Breast epithelium (tissue), 4 donors: Measurements from ENCODE around the gene PEF1. TPM values are rescaled to one million over a fixed set of nuclear protein-coding genes. Genes with fewer than 3 reads are reported as not detected.

Experiments
- DNase-seq, 2 donors: peaks; one replicate each; pipeline ENCODE4 v3.0.0-alpha.2; 2019; ENCODE audit warnings: low spot score in 2 of 2
- H3K27ac ChIP-seq, 2 donors: fragments of 200-600 bp; sonication (generic) in 1 of 2; one replicate each; pipeline ENCODE4 v1.5.1; 2016 to 2019; ENCODE audit warnings: mild to moderate bottlenecking in 1 of 2
- H3K27me3 ChIP-seq, 2 donors: fragments of 200-600 bp; sonication (generic) in 1 of 2; one replicate each; pipeline versions ENCODE4 v1.5.1 to v1.6.0; 2017 to 2019; ENCODE audit warnings: control low read depth in 1 of 2, mild to moderate bottlenecking in 1 of 2
- H3K36me3 ChIP-seq: fragments of 200-600 bp; one replicate; pipeline ENCODE4 v1.5.1; 2019
- H3K4me1 ChIP-seq, 2 donors: fragments of 200-600 bp; sonication (generic); one replicate each; pipeline ENCODE4 v1.5.1; 2016 to 2019; ENCODE audit warnings: control low read depth in 1 of 2
- H3K4me3 ChIP-seq, 3 donors: fragments of 200-600 bp; sonication (generic); 1 replicate in 2 of 3; 2 replicates in 1 of 3; pipeline ENCODE4 v1.5.1; 2016 to 2019; ENCODE audit warnings: mild to moderate bottlenecking in 3 of 3, moderate library complexity in 2 of 3
- H3K9me3 ChIP-seq, 2 donors: fragments of 200-600 bp; sonication (generic) in 1 of 2; one replicate each; pipeline ENCODE4 v1.5.1; 2016 to 2019; ENCODE audit warnings: control low read depth in 1 of 2
- POLR2A ChIP-seq: fragments of 450-650 bp; IDR thresholded peaks from one replicate; pipeline ENCODE4 v1.6.1; 2016; ENCODE audit warnings: antibody characterized with exemption, mild to moderate bottlenecking, moderate library complexity
- POLR2AphosphoS5 ChIP-seq, 3 donors: sonication (generic); formaldehyde crosslinking; IDR thresholded peaks; one replicate each; pipeline ENCODE4 v1.6.1; 2017; ENCODE audit warnings: antibody characterized with exemption in 3 of 3
- intact Hi-C: fragments of 100-400 bp; cut with DNase I; formaldehyde crosslinking; loops from one replicate; pipeline ENCODE4 v1.15.1; 2023; ENCODE audit warnings: low total_unique reads
- total RNA-seq, 3 donors: library from RNA; depleted of rRNA; stranded (reverse); fragments of >200 nt; gene quantifications; one replicate each; pipeline ENCODE4 v1.1.0, GENCODE V29; 2016
- TF ChIP-seq, protein P1 (sequence below), 3 donors: fragments of 450-650 bp; IDR thresholded peaks; one replicate each; pipeline ENCODE4 v1.5.1; 2016 to 2017; ENCODE audit warnings: antibody characterized with exemption in 3 of 3, mild to moderate bottlenecking in 3 of 3, moderate library complexity in 3 of 3

The PEF1 gene
- total RNA-seq, 3 donors from 2014 or later, result 67.8 to 84.9 (median 70.1) TPM

DNA sequence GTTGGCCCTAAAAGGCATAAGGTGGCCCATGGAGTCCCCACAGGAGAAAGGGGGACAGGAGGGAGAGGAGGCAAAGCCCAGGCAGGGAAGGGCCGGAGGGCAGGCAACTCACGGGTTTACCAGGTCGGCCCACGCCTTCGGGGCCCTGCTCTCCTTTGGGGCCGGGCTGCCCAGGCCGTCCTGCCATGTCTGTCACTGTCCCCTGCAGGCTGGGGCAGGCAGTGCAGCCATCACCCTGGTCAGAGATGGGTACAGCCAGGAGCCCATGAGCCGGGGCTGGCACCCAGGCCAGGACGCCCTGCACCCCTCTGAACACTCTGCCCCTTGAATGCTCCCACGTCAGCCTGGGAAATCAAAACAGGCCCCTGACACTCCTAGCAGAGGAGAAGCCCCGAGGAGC, 39.3 kb upstream of the PEF1 start:
- intact Hi-C loops, result no loop called here
- H3K36me3 ChIP-seq, result no peaks in the 10 kb centered on the region

DNA sequence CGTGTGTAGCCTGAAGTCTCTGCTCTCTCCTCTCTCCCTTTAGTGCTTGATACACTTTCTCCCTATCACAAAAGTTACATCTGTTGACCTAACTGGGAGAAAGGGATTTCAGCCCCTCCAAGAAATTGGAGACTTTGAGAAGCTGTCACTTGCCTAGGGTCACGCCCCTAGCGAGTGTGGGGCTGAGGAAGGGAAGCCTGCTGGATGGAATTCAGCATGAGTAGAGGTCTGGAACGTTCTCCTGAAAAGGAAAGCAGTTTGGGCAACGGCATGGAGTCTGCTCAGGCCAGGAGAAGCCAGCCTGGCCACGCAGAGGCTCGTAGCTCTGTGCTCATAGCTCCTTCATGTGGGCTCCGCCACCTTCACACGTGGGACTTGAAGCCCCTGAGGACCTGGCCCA, 36.7 kb upstream of the PEF1 start:
- TF ChIP-seq POLR2AphosphoS5 (IDR thresholded peaks at IDR 0.05) (no peak), POLR2A (no peak)
- TF ChIP-seq, protein P1, sequence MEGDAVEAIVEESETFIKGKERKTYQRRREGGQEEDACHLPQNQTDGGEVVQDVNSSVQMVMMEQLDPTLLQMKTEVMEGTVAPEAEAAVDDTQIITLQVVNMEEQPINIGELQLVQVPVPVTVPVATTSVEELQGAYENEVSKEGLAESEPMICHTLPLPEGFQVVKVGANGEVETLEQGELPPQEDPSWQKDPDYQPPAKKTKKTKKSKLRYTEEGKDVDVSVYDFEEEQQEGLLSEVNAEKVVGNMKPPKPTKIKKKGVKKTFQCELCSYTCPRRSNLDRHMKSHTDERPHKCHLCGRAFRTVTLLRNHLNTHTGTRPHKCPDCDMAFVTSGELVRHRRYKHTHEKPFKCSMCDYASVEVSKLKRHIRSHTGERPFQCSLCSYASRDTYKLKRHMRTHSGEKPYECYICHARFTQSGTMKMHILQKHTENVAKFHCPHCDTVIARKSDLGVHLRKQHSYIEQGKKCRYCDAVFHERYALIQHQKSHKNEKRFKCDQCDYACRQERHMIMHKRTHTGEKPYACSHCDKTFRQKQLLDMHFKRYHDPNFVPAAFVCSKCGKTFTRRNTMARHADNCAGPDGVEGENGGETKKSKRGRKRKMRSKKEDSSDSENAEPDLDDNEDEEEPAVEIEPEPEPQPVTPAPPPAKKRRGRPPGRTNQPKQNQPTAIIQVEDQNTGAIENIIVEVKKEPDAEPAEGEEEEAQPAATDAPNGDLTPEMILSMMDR (IDR thresholded peaks at IDR 0.05), result no peak
- Histone ChIP-seq H3K9me3 (no peaks in the 10 kb centered on the region), H3K27me3 (no peaks in the 10 kb centered on the region), H3K4me3 (no peak overlapping the region), H3K36me3 (no peaks in the 10 kb centered on the region), H3K27ac (no peak overlapping the region), H3K4me1 (no peaks in the 10 kb centered on the region)
- no peak for DNase-seq
- intact Hi-C loops, result no loop called here

More for the DNA sequence above, 39.3 kb upstream of the PEF1 start:
- Histone ChIP-seq H3K9me3 (no peaks in the 10 kb centered on the region), H3K27me3 (no peaks in the 10 kb centered on the region), H3K27ac (no peak overlapping the region), H3K4me3 (no peak overlapping the region), H3K4me1 (no peaks in the 10 kb centered on the region)
- DNase-seq, result no peak
- no peak for TF ChIP-seq POLR2A
- TF ChIP-seq POLR2AphosphoS5 (IDR thresholded peaks at IDR 0.05), result no peak
- TF ChIP-seq, protein P1 (IDR thresholded peaks at IDR 0.05), result no peak

DNA sequence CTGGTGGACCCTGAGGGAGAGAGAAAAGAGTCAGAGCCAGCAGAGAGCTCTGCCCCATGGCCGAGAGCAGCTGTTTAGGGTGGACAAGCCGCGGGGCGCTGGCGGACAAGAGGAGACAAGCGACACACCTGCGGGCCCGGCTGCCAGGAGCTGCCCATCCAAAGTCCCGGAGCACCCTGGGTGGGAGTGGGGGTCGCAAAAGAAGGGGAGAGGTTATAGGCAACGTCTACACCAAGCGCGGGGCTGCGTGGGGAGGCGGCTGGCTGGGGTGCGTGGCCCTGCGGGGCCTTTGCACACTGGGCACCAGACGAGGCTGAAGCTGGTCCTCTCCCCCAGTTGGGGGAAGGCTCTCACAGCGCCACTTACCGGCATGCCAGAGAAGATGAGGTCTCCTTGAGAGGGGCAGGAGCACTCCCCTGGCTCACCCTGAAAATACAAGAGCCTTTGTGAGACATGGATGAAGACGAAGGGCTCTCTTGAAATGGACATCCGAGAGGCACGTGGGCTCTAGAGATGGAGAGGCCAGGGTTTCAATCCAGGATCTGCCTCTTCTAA, 35.1 kb upstream of the PEF1 start:
- Histone ChIP-seq H3K27me3 (no peaks in the 10 kb centered on the region), H3K4me1 (no peaks in the 10 kb centered on the region), H3K9me3 (no peaks in the 10 kb centered on the region), H3K36me3 (no peaks in the 10 kb centered on the region), H3K4me3 (no peak overlapping the region), H3K27ac (no peak overlapping the region)
- DNase-seq, result no peak
- TF ChIP-seq POLR2AphosphoS5 (IDR thresholded peaks at IDR 0.05) (no peak), POLR2A (no peak)
- TF ChIP-seq, protein P1 (IDR thresholded peaks at IDR 0.05), result no peak
- intact Hi-C loops, result loop anchor here (10.0 kb wide), 1 partner anchor 285 kb away; no protein-coding TSS in a partner anchor

DNA sequence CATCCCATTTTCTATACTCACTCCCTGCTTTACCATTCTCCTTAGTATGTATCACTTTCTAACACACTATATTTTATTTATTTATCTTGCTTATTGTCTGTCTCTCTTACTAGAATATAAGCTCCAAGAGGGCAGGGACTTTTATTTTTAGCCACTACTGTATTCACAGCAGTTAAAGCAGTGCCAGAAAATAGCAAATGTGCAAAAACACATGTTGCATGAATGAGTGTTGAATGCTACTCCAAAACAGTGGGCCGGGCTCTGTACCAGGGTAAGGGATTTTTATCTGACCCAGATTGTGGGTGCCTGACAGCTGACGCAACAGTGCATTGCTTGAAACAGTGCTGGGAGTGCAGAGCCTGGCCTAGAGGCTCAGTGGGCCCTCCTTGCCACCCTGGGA, 34.4 kb upstream of the PEF1 start:
- H3K4me1 ChIP-seq, result no peaks in the 10 kb centered on the region
- H3K27me3 ChIP-seq, result no peaks in the 10 kb centered on the region
- H3K27ac ChIP-seq, result no peak overlapping the region
- intact Hi-C loops, result loop anchor here (10.0 kb wide), 1 partner anchor 286 kb away; no protein-coding TSS in a partner anchor
- H3K36me3 ChIP-seq, result no peaks in the 10 kb centered on the region
- DNase-seq, result no peak
- no peaks in the 10 kb centered on the region for H3K9me3 ChIP-seq
- TF ChIP-seq POLR2AphosphoS5 (IDR thresholded peaks at IDR 0.05) (no peak), POLR2A (no peak)
- TF ChIP-seq, protein P1 (IDR thresholded peaks at IDR 0.05), result no peak
- H3K4me3 ChIP-seq, result no peak overlapping the region

DNA sequence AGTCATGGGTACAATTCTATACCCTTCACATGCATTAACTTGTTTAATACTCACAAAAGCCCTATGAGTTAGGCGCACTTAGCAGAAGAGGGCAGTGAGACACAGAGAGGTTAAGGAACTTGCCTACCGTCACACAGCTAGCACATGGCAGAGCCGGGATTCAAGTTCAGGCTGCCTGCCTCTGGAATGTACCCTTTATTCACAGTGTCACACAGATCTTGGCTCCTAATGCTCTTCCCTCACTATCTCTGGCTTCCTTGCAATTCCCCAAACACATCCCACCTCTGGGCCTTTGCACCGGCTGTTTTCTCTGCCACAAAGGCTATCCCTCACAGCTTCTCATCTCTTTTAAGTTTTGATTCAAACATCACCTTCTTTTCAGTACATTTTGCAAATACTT, 34.0 kb upstream of the PEF1 start:
- no peak for DNase-seq
- no peaks in the 10 kb centered on the region for H3K36me3 ChIP-seq
- H3K4me1 ChIP-seq, result no peaks in the 10 kb centered on the region
- no peak overlapping the region for H3K4me3 ChIP-seq
- no peaks in the 10 kb centered on the region for H3K9me3 ChIP-seq
- TF ChIP-seq, protein P1 (IDR thresholded peaks at IDR 0.05), result no peak
- no peak for TF ChIP-seq POLR2AphosphoS5 (IDR thresholded peaks at IDR 0.05)
- no peak overlapping the region for H3K27ac ChIP-seq
- intact Hi-C loops, result loop anchor here (10.0 kb wide), 1 partner anchor 286 kb away; no protein-coding TSS in a partner anchor
- no peaks in the 10 kb centered on the region for H3K27me3 ChIP-seq
